Prostate gland (tissue), 2 donors: ENCODE data around the gene SYNPO.

ENCODE experiments used
- POLR2A ChIP-seq: fragments of 450-650 bp; IDR thresholded peaks from one replicate; pipeline ENCODE4 v1.6.1; 2016; ENCODE audit warnings: antibody characterized with exemption, mild to moderate bottlenecking
- POLR2AphosphoS5 ChIP-seq: sonication (generic); formaldehyde crosslinking; IDR thresholded peaks from one replicate; pipeline ENCODE4 v1.6.1; 2017; ENCODE audit warnings: antibody characterized with exemption
- TF ChIP-seq, protein P1 (sequence below), 4 experiments: fragments of 200-600 bp in 2 of 4; fragments of 450-650 bp in 2 of 4; sonication (generic) in 2 of 4; IDR thresholded peaks; 1 replicate in 3 of 4; 2 replicates in 1 of 4; pipeline ENCODE4 v1.5.1; 2016 to 2019; ENCODE audit warnings: antibody characterized with exemption in 4 of 4, mild to moderate bottlenecking in 2 of 4, moderate library complexity in 2 of 4

DNA sequence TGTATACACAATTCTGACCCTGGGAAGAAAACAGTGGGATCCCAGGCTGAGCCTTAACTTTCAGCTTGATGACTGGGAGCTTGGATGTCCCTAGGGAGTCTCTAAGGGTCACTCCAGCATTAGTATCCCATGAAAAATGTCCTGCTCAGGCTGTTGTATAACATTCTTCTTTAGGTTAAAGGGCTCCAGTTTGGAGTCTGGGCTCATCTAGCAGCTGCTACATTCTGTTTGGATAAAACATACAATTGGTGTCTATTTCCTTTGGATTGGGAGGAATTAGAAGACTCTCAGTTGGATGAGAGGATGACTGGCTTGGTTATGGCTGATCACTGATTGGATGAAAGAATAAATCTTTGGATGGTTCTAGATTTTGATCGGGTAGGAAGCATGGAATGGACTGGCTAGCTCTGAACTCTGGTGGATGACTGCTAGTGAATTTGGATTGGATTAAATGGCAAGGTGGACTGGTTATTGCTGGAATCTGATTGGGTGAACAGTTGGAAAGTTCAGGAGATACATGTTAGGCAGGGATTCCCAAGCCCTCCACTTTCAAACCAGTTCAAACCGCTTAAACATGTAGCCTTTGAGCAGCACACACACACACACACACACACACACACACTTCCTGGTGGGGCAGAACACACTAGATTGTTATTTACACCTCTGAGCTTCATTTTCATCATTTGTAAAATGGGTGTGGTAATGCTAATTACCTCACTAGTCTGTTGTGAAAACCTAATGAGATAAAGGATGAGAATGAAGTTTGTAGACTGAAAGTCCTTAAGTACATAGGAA lies 13.5 kb downstream of the SYNPO start:
- TF ChIP-seq, protein P1, sequence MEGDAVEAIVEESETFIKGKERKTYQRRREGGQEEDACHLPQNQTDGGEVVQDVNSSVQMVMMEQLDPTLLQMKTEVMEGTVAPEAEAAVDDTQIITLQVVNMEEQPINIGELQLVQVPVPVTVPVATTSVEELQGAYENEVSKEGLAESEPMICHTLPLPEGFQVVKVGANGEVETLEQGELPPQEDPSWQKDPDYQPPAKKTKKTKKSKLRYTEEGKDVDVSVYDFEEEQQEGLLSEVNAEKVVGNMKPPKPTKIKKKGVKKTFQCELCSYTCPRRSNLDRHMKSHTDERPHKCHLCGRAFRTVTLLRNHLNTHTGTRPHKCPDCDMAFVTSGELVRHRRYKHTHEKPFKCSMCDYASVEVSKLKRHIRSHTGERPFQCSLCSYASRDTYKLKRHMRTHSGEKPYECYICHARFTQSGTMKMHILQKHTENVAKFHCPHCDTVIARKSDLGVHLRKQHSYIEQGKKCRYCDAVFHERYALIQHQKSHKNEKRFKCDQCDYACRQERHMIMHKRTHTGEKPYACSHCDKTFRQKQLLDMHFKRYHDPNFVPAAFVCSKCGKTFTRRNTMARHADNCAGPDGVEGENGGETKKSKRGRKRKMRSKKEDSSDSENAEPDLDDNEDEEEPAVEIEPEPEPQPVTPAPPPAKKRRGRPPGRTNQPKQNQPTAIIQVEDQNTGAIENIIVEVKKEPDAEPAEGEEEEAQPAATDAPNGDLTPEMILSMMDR (IDR thresholded peaks at IDR 0.05), result no peak
- TF ChIP-seq POLR2AphosphoS5 (no peak), POLR2A (no peak)
